Stimulated activated CD8-positive, alpha-beta memory T cell treated with anti-CD3 and anti-CD28 coated beads, Interleukin-7, amount 100 ng/mL, for 1 hour (primary cell): ENCODE measurements around the gene ZBTB43.
A peak's percentile ranks its signal among the peaks of the same experiment; 100 is the strongest.
"Not testable (repeated sequence)": the region's sequence is repeated elsewhere in the genome, so short reads cannot be mapped to it uniquely, and the experiment has no call there.

Experiments
- DNase-seq, 2 donors: peaks; one replicate each; pipeline ENCODE4 v3.0.0-alpha.2; 2020; ENCODE audit warnings: low read depth in 2 of 2

Gene ZBTB43

GRCh38 chr9:126804696-126805553 is at the start of gene ZBTB43:
Gene ZBTB43, plus strand, starts transcription at chr9:126805040. Its CDS starts 27,470 bp downstream, at chr9:126832510.
- peak; percentile 96 to 98 for DNase-seq

DNA sequence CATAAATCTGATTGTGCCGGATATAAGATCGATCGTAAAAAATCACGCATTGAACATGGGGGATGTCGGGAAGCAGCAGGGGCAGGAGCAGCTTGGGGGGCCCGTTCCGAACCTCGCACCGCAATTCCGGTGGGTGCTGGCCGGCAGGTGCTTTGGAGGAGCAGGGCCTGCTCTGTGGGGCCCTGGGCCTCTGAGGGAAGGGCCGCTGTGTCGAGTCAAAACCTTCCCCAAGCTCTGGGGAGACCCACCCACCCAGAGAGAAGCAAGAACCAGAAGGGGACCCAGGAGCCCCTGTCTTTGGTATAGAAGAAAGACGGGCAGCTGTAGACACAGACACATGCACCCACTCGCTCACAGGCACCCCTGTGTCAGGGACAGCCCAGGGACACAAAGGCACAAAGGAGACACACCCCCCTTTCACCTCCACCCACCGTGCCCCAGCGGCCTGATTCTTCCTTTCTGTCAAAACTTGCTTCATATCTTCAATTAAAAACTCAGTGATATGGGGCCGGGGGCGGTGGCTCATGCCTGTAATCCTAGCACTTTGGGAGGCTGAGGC is 49.4 kb upstream of the ZBTB43 start:
- no peak for DNase-seq

GRCh38 chr9:126756238-126756637 is 48.6 kb upstream of the ZBTB43 start:
- DNase-seq, result no peak

DNA sequence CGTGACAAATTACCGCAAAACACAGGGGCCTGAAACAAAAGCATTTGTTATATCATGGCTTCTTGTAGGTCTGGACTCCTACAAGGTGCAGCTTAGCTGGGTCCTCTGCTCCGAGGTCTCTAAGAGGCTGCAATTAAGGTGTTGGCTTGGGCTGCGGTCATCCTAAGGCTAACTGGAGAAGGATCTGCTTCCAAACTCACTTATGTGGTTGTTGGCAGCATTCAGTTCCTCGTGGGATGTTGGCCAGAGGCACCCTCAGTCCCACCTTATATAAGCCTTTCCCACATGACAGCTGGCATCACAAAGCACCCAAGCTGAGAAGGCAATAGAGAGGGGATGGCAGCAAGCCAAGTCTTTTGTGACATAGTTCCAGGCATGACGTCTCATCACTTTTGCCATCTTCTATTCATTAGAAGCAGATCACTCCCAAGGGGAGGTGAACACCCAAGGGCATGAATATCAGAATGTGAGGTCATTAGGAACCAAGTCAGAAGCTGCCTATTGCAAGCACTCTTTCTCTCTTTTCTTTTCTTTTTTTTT is 47.9 kb upstream of the ZBTB43 start:
- DNase-seq, result no peak

DNA sequence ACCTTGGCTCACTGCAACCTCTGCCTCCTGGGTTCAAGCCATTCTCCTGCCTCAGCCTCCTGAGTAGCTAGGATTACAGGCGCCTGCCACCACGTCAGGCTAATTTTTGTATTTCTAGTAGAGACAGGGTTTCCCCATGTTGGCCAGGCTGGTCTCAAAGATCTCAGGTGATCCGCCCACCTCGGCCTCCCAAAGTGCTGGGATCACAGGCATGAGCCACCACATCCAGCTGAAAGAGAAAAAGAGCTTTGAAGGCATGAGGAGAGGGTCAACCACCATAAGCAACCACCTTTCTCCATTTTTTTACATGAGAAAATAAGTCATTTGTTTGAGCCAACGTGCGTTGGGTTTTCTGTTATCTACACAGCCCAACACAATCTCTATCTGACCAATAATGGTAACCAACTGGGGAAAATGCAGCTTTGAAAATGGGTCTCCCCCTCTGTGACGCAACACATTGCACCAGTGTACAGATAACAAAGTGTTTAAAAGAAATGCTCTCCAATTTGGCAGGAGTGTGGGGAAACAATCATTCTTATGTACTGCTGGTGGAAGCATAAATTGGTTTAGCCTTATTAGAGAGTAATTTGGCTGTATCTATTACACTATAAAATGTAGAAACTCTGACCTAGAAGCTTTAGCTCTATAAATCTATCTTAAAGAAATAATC is 45.8 kb upstream of the ZBTB43 start:
- no peak for DNase-seq

DNA sequence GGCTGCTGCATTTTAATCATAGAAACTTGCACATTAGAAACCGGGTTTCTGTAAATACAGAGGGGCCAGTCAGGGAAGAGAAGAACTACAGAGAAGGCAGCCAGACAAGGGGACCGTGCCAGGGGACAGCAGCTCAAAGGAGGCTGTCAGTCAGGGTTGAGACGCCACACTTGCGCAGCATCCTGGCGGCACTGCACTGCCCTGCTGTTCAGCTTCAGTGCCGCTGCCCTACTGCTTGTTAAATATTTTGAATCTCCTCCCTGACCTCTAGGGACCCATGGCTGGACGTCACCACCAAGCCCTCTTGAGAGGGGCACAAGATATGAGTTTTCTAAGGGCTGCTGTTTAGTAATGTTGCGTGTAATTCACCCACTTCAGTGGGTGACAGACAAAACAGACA is 43.6 kb upstream of the ZBTB43 start:
- DNase-seq, result no peak

- no peak for DNase-seq
Observed at GRCh38 chr9:126763130-126763764, 41.6 kb upstream of the ZBTB43 start.

DNA sequence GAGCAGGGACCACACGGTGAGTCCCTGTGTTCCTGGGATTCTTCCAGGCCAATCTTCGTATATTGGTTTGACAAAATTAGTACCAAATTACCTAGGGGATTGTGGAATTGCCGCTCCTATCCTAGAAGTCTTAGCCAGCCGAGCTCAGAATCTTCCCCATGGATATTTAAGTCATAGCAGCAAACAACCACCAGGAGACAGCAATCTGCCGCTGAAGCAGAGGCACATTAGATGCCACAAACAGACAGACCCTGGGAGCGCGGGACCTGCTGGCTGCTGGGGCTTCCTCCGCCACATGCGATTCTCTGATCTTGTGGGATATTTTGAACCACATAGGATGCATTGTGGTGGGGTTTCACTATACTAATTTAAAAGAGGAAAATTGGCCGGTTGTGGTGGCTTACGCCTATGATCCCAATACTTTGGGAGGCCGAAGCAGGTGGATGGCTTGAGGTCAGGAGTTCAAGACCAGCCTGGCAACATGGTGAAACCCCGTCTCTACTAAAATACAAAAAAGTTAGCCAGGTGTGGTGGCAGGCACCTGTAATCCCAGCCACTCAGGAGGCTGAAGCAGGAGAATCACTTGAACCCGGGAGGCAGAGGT is 31.7 kb upstream of the ZBTB43 start:
- DNase-seq, result no peak

DNA sequence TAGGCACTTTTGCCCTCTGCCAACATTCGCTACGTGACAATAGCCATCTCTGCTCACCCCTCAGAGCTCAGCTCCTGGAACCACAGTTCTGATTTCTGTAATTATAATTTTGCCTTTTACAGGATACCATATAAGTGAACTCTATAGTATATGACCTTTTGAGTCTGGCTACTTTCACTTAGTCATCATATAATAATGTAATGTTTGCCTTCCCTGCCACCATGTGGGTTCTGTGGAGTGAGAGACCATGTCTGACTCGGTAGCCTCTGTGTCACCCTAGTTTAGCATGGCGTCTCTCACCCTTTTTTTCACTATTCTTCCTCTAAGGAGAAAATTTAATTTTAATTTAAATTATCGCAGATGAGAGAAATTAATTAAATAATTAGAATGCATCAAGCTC is 28.9 kb upstream of the ZBTB43 start:
- no peak for DNase-seq

DNA sequence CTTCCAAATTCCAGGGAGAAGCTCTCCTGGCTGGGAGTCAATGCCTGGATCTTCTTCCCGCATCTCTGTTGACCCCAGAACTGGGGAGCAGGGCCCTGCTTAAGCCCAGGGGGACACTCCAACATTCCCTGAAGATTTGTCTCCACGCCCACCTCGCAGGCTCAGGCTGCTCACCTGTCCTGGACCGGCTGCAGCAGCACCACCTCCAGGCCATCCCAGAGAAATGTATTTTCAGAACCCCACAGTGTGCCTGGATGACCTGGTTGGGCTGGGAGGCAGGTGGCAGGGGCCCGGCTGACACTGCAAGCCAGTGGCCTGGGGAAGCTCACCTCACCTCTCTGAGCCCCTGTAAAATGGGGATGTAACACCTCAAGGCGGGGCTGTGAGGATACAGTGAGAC is 27.1 kb upstream of the ZBTB43 start:
- DNase-seq, result no peak

DNA sequence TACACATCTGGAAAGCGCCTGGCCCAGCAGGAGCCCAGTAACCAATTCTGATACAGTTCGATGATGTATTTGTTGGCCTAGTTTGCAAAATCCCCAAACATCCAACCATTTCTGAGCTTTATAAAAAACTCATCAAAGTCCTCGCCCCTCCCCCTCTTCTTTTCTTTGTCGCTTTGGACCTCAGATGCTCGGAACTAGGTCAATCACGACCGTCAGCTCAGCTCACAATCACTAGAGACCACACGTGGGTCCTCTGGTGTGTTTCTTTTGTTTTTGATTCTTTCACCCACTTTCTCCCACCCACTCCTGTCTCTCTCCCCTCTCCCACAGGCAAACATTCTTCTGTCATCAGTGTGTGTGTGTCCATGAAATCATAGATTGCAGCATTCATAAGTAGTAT is 26.7 kb upstream of the ZBTB43 start:
- DNase-seq, result no peak

DNA sequence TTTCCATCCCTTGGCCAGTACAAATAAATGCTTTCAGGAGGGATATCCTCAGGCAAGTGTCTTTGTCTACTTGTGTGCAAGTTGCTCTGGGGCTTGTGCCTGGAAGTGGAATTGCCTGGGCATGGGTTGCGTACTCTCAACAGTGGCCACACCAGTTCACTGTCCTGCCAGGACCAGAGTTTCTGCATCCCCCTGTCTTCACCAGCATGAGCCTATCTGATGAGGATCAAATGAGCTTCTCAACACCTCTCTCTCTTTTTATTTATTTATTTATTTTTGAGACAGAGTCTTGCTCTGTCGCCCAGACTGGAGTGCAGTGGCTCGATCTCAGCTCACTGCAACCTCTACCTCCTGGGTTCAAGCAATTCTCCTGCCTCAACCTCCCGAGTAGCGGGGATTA is 26.1 kb upstream of the ZBTB43 start:
- DNase-seq, result not testable (repeated sequence)

GRCh38 chr9:126781186-126782052 is 23.4 kb upstream of the ZBTB43 start:
- DNase-seq, result peak; percentile 61 to 86

DNA sequence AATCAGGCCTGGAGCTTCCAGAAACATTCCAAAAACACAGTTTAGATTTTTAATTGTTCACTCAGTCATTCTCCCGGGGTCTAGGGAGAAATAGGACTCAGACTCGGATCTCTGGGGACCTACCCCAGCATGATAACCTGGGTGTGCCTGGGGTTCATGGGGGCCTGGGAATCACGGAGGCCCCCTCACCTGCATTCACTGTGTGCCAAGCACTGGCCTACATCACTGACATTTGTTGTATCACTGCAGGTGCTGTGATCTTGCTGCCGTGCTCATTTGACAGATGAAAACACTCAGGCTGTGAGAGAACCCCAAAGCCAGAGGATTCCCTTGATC is 22.8 kb upstream of the ZBTB43 start:
- DNase-seq, result no peak

GRCh38 chr9:126783949-126784348 is 20.9 kb upstream of the ZBTB43 start:
- no peak for DNase-seq

- no peak for DNase-seq
Observed at GRCh38 chr9:126784401-126784800, 20.4 kb upstream of the ZBTB43 start.

DNA sequence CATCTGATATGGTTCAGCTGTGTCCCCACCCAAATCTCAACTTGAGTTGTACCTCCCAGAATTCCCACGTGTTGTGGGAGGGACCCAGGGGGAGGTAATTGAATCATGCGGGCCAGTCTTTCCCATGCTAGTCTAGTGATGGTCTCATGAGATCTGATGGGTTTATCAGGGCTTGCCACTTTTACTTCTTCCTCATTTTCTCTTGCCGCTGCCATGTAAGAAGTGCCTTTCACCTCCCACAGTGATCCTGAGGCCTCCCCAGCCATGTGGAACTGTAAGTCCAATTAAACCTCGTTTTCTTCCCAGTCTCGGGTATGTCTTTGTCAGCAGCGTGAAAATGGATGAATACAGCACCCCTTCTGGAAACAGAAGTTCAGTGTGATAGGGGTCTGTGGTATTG is 20.0 kb upstream of the ZBTB43 start:
- not testable (repeated sequence) for DNase-seq

- no peak for DNase-seq
Observed at GRCh38 chr9:126788046-126788445, 16.8 kb upstream of the ZBTB43 start.

GRCh38 chr9:126788634-126789349 is 16.0 kb upstream of the ZBTB43 start:
- no peak for DNase-seq

- no peak for DNase-seq
Observed at GRCh38 chr9:126790561-126790960, 14.3 kb upstream of the ZBTB43 start.
